ENCODE results near the gene RXRA.
A peak's percentile ranks its signal among the peaks of the same experiment; 100 is the strongest.

The RXRA gene

DNA sequence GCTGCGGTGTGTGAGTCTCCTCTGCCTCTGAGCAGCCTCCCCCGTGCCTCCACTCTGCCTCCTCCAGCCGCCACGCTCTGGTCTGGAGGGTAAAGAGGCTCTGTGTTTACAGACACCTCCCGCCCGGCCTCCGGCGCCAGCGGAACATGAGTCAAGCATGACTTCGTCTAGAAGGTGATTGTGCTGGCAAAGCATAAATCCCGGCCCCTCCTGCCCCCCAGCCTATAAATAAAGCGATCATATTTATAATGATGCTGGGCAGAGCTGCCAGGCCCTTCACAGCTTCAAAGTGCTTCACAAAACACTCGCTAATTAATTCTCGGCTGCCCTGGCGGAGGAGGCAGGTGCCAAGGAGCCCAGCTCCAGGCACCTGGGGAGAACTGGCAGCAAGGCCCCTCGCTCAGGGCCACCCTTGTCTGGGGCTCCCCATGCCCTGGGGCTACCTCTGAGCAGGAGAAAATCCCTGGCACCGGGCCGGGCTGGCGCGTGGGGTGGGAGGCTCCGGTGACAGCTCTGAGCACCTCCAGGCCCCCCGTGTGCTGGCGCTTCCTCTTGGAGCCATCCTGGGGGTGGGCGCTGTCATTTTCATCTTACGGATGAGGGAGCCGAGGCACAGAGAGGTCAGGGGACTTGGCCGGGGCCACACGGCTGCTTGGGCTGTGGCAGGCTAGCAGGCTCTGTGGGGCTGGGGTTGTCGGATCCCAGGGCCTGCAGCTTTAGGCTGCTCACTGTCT, 87.8 kb downstream of the RXRA start:
- DNase-seq (ENCODE audit: low read depth) = peak; percentile 80

GRCh38 chr9:134414900-134415425, 88.7 kb downstream of the RXRA start:
- H3K4me3 ChIP-seq (ENCODE audit: control insufficient read depth, low read depth, low read length) = no peak overlapping the region
- DNase-seq (ENCODE audit: low read depth) = no peak
- no peak for TF ChIP-seq CTCF (conservative IDR thresholded peaks at IDR 0.05; ENCODE audit: control insufficient read depth, insufficient read depth, low read depth, low read length)

More for the DNA sequence above, 87.8 kb downstream of the RXRA start:
- no peak for TF ChIP-seq CTCF (conservative IDR thresholded peaks at IDR 0.05; ENCODE audit: control insufficient read depth, insufficient read depth, low read depth, low read length)
- no peak overlapping the region for H3K4me3 ChIP-seq (ENCODE audit: control insufficient read depth, low read depth, low read length)

- no peak overlapping the region for H3K4me3 ChIP-seq (ENCODE audit: control insufficient read depth, low read depth, low read length)
- TF ChIP-seq CTCF (conservative IDR thresholded peaks at IDR 0.05; ENCODE audit: control insufficient read depth, insufficient read depth, low read depth, low read length) = no peak
- no peak for DNase-seq (ENCODE audit: low read depth)
Observed at GRCh38 chr9:134416385-134417015, 90.2 kb downstream of the RXRA start.

DNA sequence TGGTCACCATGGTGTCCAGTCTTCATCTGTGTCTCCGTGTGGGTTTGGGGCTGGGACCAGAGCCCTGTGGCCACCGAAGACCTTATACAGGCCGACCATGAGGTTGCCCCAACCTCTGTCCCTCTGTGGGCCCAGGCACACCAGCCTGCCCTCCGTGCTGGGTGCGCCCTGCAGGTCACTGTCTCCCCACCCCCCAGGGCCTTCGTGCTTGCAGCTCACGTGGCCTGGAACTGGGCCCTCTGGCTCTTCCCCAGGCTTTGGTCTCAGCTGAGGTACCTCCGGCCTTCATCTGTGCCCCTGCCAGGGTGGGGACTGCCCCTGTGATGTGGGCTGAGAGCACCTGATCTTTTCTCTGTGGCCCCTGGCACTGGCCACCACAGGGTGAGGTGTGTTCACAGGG, 92.1 kb downstream of the RXRA start:
- no peak for DNase-seq (ENCODE audit: low read depth)
- no peak for TF ChIP-seq CTCF (conservative IDR thresholded peaks at IDR 0.05; ENCODE audit: control insufficient read depth, insufficient read depth, low read depth, low read length)
- H3K4me3 ChIP-seq (ENCODE audit: control insufficient read depth, low read depth, low read length) = no peak overlapping the region

- H3K4me3 ChIP-seq (ENCODE audit: control insufficient read depth, low read depth, low read length) = no peak overlapping the region
- TF ChIP-seq CTCF (conservative IDR thresholded peaks at IDR 0.05; ENCODE audit: control insufficient read depth, insufficient read depth, low read depth, low read length) = no peak
- DNase-seq (ENCODE audit: low read depth) = no peak
Observed at GRCh38 chr9:134419000-134419683, 92.9 kb downstream of the RXRA start.

- no peak for DNase-seq (ENCODE audit: low read depth)
- H3K4me3 ChIP-seq (ENCODE audit: control insufficient read depth, low read depth, low read length) = no peak overlapping the region
- peak; percentile 28 for TF ChIP-seq CTCF (conservative IDR thresholded peaks at IDR 0.05; ENCODE audit: control insufficient read depth, insufficient read depth, low read depth, low read length)
Observed at GRCh38 chr9:134419684-134420076, 93.4 kb downstream of the RXRA start.
